Raji (cell line): ENCODE results near the gene DKK1.

Source experiments
- POLR2A ChIP-seq: IDR thresholded peaks from 2 replicates; pipeline ENCODE4 v1.6.1; 2011; ENCODE audit warnings: low read depth, low read length, control low read depth; ENCODE audit not compliant: insufficient read depth

Gene DKK1, protein sequence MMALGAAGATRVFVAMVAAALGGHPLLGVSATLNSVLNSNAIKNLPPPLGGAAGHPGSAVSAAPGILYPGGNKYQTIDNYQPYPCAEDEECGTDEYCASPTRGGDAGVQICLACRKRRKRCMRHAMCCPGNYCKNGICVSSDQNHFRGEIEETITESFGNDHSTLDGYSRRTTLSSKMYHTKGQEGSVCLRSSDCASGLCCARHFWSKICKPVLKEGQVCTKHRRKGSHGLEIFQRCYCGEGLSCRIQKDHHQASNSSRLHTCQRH

DNA sequence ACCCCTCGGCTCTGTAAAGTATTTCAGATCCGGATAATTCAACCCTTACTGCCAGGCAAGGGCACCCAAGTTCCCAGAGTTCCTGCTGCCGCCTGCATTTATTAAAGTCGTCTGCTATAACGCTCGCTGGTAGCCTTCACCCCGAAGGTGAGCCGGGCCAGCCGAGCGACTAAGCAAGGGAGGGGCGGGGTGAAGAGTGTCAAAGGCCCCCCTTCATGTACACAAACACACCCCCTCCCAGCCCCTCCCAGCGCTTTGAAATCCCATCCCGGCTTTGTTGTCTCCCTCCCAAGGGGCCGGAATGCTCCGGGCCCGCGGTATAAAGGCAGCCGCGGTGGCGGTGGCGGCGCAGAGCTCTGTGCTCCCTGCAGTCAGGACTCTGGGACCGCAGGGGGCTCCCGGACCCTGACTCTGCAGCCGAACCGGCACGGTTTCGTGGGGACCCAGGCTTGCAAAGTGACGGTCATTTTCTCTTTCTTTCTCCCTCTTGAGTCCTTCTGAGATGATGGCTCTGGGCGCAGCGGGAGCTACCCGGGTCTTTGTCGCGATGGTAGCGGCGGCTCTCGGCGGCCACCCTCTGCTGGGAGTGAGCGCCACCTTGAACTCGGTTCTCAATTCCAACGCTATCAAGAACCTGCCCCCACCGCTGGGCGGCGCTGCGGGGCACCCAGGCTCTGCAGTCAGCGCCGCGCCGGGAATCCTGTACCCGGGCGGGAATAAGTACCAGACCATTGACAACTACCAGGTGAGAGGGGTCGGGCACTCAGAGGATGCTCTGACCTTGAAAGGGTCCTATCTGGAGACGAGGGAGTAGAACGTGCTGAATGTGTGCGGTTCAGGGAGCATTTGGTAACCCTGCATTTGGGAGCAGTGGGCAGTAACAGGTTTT is at the start of gene DKK1:
TSS of gene DKK1 (plus strand) at position 349 of the 889 bp plus-strand sequence. CDS start at position 503, 154 bp downstream.
- no peak for TF ChIP-seq POLR2A

- no peak for TF ChIP-seq POLR2A
Measured at GRCh38 chr10:52265131-52265926, 48.8 kb upstream of the DKK1 start.

DNA sequence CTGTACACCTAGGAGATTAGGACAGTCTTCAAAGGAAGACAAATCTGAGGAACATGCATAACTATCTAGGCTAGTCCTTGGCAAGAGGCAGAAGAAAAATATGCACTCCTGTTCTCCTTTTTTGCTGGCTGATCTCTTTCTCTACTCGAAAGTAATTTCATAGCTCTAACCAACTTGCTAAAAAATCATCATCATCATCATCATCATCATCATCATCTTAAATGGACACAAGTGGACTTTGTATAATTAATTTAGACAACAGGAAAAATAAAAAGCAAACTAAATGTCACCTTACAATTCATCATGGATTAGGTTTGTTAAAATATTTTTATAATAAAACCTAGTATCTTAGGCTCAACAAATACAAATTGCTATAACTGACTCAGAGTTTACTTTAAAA is 47.2 kb upstream of the DKK1 start:
- TF ChIP-seq POLR2A = no peak

- no peak for TF ChIP-seq POLR2A
Measured at GRCh38 chr10:52268790-52269189, 45.3 kb upstream of the DKK1 start.

DNA sequence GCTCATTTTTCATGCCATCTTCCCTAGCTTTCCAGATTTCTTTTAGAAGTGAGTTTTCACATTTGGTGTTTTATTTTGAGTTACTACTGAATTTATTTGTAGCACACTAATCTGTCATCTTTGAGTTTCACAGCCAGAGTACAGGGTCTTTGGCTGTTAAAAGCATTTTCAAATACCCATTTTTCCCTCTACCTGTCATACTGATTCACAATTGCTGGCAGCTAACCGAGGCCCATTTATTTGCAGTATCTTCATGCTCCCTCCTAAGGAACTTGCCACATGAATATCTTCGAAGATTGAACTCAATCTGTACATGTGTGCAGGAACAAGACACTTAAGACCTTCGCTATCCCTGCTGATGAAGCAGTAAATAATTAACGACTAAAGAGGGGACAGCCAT is 44.8 kb upstream of the DKK1 start:
- no peak for TF ChIP-seq POLR2A

DNA sequence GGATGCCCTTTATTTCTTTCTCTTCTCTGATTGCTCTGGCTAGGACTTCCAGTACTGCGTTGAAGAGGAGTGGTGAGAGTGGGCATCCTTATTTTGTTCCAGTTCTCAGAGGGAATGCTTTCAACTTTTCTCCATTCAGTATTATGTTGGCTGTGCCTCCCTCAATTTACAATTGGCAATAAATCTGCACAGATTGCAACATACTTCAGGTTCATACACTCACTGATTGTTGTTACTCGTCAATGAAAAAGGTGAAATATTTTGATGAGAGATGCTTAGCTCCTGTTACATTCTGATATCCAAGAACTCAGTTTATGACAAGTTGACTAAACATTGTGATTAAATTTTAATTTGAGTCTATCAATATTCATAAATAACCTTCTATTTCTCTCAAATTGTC is 37.9 kb upstream of the DKK1 start:
- TF ChIP-seq POLR2A = no peak

GRCh38 chr10:52276986-52277385 is 37.1 kb upstream of the DKK1 start:
- TF ChIP-seq POLR2A = no peak

DNA sequence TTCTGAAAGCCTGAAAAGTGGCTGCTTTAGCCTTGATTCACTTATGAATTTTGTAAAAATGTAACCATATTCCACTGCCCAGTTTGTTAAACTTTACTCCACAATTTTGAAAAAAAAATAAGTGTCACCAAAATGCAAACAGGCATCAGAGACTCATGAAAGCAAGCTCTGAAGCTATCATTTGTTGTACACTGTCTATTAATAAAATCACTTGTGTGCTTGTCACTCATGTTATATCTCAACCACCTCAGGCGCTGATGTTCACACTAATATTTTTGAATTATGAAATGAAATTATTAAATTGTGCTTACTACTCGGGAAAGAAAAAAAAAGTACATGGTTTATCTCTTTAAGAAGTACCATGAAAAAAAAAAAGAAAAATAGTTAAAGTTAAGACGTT is 34.5 kb upstream of the DKK1 start:
- no peak for TF ChIP-seq POLR2A

GRCh38 chr10:52280051-52280450 is 34.0 kb upstream of the DKK1 start:
- no peak for TF ChIP-seq POLR2A

DNA sequence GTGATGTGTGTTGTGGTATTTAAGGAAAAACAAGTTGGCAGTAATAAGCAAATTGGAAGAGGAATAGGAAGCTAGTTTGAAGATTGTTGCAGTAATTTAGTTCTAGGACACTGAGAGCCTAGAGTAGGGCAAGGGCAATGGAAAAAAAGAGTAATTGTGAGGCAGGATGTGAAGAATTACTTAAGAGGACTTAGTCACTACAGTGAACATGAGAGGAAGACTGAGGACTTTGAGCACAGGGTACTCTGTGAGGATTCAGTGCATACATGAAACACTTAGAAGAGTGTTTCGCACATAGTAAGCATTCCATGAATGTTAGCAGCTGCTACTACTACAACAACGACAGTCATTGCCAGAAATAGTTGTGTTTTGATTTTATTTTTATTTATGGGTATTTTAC is 30.9 kb upstream of the DKK1 start:
- TF ChIP-seq POLR2A = no peak

DNA sequence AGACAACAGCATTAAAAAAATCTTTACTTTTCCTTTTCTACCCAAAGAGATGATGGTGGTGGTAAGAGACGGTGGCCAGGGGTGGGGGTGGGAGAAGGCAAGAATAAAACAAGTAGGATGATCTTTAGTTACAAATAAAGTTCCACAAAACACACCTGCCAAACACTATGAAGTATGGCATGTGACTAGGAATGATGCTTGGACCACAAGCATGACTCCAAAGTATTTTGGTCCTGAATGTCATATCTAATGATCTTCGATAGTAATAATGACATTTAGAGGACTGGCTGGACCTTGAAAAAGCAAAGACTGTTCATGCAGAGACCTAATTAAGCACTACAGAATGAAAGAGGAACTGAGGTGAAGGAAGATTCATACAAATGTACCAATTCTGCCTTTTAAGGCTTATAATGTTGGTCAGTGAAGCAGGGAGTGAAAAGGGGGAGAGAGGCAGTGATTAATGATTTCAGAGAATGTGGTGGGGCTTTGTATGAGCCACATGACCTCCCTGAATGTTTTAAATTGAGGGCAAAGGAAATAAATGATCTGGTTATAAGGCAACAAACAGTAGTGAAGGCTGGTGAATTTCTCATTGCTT is 29.6 kb upstream of the DKK1 start:
- TF ChIP-seq POLR2A = no peak

DNA sequence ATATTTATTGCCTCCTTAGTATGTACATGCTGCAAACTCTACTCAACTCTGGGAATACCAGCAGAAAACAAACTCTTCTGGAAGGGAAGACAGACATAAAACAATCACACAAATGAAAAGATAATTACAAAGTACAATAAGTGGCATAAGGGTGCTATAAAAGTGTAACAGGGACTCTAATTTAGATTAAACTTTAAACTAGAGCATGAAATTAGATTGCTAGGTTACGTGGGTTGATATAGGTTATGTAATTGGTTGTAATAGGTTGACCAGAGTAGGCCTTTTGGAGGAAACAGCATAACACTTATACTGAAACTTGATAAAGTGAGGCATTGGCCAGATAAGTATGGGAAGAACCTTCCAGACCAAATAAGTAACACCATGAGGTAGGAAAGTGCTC is 26.2 kb upstream of the DKK1 start:
- TF ChIP-seq POLR2A = no peak

DNA sequence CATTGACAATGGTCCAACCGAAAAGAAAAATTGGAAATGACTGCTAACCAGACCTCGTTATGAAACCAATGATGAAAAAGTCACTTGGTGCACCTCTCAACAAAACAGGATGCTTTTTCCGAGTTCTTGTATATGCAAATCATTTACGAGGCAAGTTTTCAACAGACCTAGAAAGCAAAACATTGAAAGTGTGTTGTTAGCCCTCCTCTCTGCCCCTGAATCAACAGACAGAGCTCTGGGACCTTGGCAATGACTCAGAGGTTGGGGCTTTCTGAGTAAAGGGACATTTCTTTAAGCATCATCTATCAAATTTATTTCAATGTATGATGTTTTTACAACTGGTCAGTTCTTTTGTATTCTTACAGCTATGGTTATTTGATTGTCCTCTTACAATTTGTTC is 16.3 kb upstream of the DKK1 start:
- TF ChIP-seq POLR2A = no peak

DNA sequence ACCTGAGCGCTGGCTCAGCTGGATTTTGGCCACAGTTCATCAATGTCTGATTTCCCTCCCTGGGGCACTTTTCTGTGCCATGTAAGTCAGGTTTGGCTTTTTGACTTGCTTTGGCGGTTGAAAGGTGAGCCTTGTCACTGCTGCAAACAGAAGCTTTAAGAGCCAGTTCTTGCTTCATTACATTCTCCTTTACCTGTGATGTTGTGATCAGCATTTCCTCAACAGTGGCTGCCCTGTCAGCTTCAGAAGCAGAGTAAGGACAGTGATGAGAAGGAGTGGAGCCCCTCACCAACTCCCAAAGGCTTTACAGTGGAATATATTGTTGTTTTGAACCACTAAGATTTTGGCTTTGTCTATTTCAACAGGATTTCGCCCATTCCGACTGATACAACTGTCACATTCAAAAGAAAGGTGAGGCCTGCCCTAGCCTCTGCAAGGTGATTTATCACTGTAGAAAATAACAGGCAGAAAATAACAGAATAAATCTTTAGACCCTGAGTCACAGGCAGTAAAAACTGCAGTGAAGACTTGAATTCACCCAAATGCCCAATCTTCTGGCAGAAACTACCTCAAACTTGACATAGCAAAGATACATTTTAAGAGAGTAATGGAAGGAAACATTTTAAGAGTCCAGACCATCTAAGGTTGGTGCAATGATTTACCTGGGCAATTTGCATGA is 13.3 kb upstream of the DKK1 start:
- TF ChIP-seq POLR2A = no peak
